Stimulated activated CD8-positive, alpha-beta memory T cell treated with anti-CD3 and anti-CD28 coated beads, Interleukin-12 subunit alpha, Interleukin-12 subunit beta, amount 100 ng/mL, for 24 hours (primary cell): ENCODE results near the gene CD247.
A peak's percentile ranks its signal among the peaks of the same experiment; 100 is the strongest.

Experiments
- DNase-seq: peaks from one replicate; pipeline ENCODE4 v3.0.0-alpha.2; 2020; ENCODE audit errors: extremely low read depth

The CD247 gene

DNA sequence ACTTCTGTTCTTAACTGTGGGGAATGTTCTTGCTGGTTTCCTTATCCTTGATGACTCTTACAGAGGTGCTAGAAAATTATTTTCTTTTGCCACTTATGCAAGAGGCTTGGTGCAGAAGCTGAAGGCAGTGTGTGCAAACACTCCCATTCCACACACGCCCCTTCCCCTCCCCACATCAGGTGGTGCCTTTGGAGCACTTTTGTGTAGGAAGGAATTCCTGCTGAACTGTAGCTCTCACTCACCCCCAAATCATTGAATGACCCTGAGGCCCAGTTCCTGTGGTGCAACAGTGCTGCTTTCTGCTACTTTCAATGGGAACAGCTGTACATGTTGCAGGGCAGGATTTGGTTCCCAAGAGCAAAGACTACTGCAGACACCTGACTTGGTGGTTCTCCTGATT lies 101.8 kb downstream of the CD247 start:
- DNase-seq, result no peak

- DNase-seq, result no peak
Observed at GRCh38 chr1:167413328-167413727, 105.0 kb downstream of the CD247 start.

DNA sequence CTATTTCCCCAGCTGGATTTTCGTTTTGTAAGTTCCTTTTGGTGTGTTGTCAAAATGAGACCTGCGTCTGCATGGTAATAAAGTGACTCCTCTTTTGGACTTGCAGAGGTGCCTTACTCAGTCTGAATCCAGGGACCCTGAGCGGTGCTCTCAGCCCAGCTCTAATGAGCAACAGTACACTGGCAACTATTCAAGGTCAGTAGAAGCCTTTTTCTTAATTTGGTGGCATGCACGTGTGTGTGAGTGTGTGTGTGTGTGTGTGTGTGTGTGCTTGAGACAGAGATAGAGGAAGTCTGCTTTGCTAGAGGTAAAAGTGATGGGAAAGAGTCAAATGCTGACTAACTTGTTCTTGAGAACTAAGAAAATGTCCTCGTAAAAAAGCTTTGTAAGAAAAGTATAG lies 105.4 kb downstream of the CD247 start:
- DNase-seq, result no peak

GRCh38 chr1:167412072-167412471 lies 106.3 kb downstream of the CD247 start:
- no peak for DNase-seq

DNA sequence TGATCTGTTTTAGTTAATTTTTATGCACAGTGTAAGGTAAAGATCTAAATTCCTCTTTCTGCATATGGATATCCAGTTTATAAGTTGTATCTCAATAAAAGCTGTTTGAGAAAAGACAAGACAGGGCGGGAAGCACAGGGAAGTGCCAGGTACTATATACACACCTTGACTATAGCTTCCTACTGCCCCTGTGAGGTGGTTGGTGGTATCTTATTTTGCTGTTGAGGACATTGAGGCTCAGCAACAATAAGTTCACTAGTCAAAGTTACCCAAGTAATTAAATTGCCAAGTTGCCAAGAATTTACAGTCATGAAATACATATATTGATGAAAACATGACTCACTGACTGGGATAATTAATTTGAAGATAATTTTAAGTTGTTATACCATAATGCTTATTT lies 109.1 kb downstream of the CD247 start:
- DNase-seq, result no peak

DNA sequence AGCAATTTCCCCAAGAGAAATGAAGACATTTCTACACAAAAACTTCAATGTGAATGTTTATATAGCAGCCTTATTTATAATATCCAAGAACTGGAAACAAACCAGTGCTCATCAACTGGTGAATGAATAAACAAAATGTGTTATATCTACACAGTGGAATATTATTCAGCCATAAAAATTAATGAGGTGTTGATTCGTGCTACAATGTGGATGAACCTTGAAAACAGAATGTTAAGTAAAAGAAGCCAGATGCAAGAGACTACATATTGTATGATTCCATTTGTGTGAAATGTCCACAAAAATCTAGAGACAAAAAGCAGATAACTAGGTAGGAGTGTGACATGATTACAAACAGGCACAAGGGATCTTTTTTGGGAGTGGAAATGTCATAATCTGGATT lies 110.0 kb downstream of the CD247 start:
- DNase-seq, result no peak

GRCh38 chr1:167404908-167405307 lies 113.4 kb downstream of the CD247 start:
- DNase-seq, result no peak

DNA sequence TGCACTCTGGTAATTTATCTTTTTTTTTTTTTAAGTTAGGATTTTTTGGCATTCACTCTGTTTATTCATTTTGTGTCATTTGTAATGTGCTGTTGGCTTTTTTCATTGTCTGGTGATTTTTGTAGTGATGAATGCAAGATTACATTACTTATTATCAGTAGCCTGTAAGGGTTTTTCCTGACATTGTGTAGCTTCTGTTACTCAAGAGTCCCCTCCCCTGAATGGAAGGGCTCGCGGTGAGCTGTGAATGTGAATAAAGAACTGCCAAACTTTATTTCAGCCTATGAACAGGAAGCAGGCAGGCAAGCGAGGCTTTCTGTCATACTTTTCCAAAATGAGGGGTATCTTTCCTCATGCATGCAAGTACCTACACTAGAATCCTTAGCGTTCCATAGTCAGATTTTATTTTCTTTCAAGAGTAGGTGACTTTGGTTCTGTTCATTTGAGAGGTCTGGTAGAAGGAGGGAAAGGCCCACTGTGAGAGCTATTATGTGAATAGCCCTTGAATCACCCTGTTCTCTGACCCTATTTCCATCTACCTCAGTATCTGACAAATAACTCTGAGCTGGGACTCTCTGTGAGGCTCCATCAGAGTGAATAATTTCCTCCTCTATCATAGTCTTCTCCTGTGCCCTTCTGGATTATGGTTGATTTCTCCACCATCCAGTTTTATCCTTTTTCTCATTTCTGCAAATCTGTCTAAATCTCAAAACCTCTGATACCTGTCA lies 114.0 kb downstream of the CD247 start:
- no peak for DNase-seq

- peak; percentile 5 for DNase-seq
Observed at GRCh38 chr1:167401260-167401873, 117.0 kb downstream of the CD247 start.

GRCh38 chr1:167400359-167400953 lies 117.9 kb downstream of the CD247 start:
- DNase-seq, result no peak

DNA sequence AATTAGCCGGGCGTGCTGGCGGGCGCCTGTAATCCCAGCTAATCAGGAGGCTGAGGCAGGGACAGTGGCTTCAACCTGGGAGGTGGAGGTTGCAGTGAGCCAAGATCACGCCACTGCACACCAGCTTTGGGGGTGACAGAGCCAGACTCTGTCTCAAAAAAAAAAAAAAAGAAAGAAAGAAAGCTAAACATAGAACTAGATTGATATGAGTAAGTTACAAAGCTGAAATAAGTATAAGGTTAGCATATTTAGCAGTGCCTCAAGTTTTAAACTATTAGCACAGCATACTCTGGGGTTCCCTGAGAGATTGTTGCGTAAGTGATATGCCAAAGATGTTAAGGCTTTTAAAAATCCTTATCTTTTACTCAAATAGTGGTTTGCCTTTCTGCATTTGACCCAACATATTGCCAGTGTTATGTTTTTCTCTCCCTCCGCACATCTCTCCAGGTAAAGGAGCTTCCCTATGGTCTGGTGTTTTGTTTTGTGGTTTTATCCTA lies 126.1 kb downstream of the CD247 start:
- no peak for DNase-seq

- no peak for DNase-seq
Observed at GRCh38 chr1:167388976-167389375, 129.4 kb downstream of the CD247 start.

- DNase-seq, result no peak
Observed at GRCh38 chr1:167387251-167387910, 130.9 kb downstream of the CD247 start.
